Hematopoietic multipotent progenitor cell treated with erythropoietin and hydrocortisone succinate and interleukin-3 and kit ligand, for 6 days (in vitro differentiated cells): ENCODE results near the gene H1-8.
"Not testable (repeated sequence)": the region's sequence is repeated elsewhere in the genome, so short reads cannot be mapped to it uniquely, and the experiment has no call there.

ENCODE experiments used
- DNase-seq: peaks from one replicate; pipeline ENCODE4 v3.0.0-alpha.2; 2015

Gene H1-8

GRCh38 chr3:129515108-129515820, 27.7 kb upstream of the H1-8 start:
- not testable (repeated sequence) for DNase-seq

GRCh38 chr3:129515821-129516432, 27.0 kb upstream of the H1-8 start:
- DNase-seq: not testable (repeated sequence)

GRCh38 chr3:129517516-129517915, 25.5 kb upstream of the H1-8 start:
- no peak for DNase-seq

- DNase-seq: no peak
These were observed 24.9 kb upstream of the H1-8 start for GRCh38 chr3:129518038-129518561.

- DNase-seq: no peak
These were observed 24.4 kb upstream of the H1-8 start for GRCh38 chr3:129518581-129518980.

GRCh38 chr3:129519449-129519848, 23.5 kb upstream of the H1-8 start:
- DNase-seq: no peak

- no peak for DNase-seq
These were observed 22.9 kb upstream of the H1-8 start for GRCh38 chr3:129519896-129520715.

- DNase-seq: no peak
These were observed 22.0 kb upstream of the H1-8 start for GRCh38 chr3:129520960-129521359.

- no peak for DNase-seq
These were observed 21.4 kb upstream of the H1-8 start for GRCh38 chr3:129521611-129522010.

GRCh38 chr3:129522953-129523352, 20.0 kb upstream of the H1-8 start:
- DNase-seq: no peak

- DNase-seq: no peak
These were observed 18.9 kb upstream of the H1-8 start for GRCh38 chr3:129524081-129524480.

- no peak for DNase-seq
These were observed 17.5 kb upstream of the H1-8 start for GRCh38 chr3:129525341-129525968.

GRCh38 chr3:129526121-129526900, 16.7 kb upstream of the H1-8 start:
- DNase-seq: peak; percentile 72

GRCh38 chr3:129527262-129527661, 15.7 kb upstream of the H1-8 start:
- DNase-seq: no peak

GRCh38 chr3:129528589-129529100, 14.3 kb upstream of the H1-8 start, which contains the start of gene RHO:
Gene RHO, plus strand, starts transcription at chr3:129528639. Its CDS starts 95 bp downstream, at chr3:129528734.
- DNase-seq: no peak

GRCh38 chr3:129529436-129530210, 13.4 kb upstream of the H1-8 start:
- no peak for DNase-seq

GRCh38 chr3:129530251-129530791, 12.7 kb upstream of the H1-8 start:
- DNase-seq: no peak

- no peak for DNase-seq
These were observed 12.2 kb upstream of the H1-8 start for GRCh38 chr3:129530821-129531220.

GRCh38 chr3:129531699-129532098, 11.3 kb upstream of the H1-8 start:
- no peak for DNase-seq

- DNase-seq: no peak
These were observed 10.7 kb upstream of the H1-8 start for GRCh38 chr3:129532261-129532660.

- DNase-seq: no peak
These were observed 9.6 kb upstream of the H1-8 start for GRCh38 chr3:129533406-129533805.
